NCI-H526 (cell line): ENCODE measurements around the gene SLC66A1.

ENCODE experiments used
- DNase-seq, 2 experiments: peaks; one replicate each; lab custom pipeline; 2025; lab: John Stamatoyannopoulos, UW

Gene SLC66A1

GRCh38 chr1:19343617-19344350 is 31.7 kb downstream of the SLC66A1 start:
- no peak for DNase-seq

GRCh38 chr1:19344372-19344810 is 32.3 kb downstream of the SLC66A1 start:
- peak in 1 of 2 experiments; percentile 44 for DNase-seq

GRCh38 chr1:19344831-19345230 is 32.7 kb downstream of the SLC66A1 start:
- DNase-seq: no peak

- DNase-seq: no peak
These were observed 33.3 kb downstream of the SLC66A1 start for GRCh38 chr1:19345391-19345790.

GRCh38 chr1:19346026-19346425 is 33.9 kb downstream of the SLC66A1 start:
- no peak for DNase-seq

GRCh38 chr1:19347533-19348172 is 35.5 kb downstream of the SLC66A1 start:
- DNase-seq: no peak

GRCh38 chr1:19348441-19349198 is 36.5 kb downstream of the SLC66A1 start:
- no peak for DNase-seq

- DNase-seq: no peak
These were observed 37.9 kb downstream of the SLC66A1 start for GRCh38 chr1:19349999-19350398.

- no peak for DNase-seq
These were observed 38.4 kb downstream of the SLC66A1 start for GRCh38 chr1:19350566-19350965.

GRCh38 chr1:19351873-19352272 is 39.7 kb downstream of the SLC66A1 start:
- no peak for DNase-seq

GRCh38 chr1:19352839-19353238 is 40.7 kb downstream of the SLC66A1 start:
- no peak for DNase-seq

- DNase-seq: no peak
These were observed 41.5 kb downstream of the SLC66A1 start for GRCh38 chr1:19353596-19353995.

GRCh38 chr1:19354531-19354981 is 42.4 kb downstream of the SLC66A1 start:
- no peak for DNase-seq

GRCh38 chr1:19356266-19356665 is 44.1 kb downstream of the SLC66A1 start:
- DNase-seq: no peak

- no peak for DNase-seq
These were observed 45.3 kb downstream of the SLC66A1 start for GRCh38 chr1:19357299-19357986.

GRCh38 chr1:19358710-19359109 is 46.6 kb downstream of the SLC66A1 start:
- DNase-seq: no peak

- DNase-seq: no peak
These were observed 47.2 kb downstream of the SLC66A1 start for GRCh38 chr1:19359357-19359756.

- no peak for DNase-seq
These were observed 47.9 kb downstream of the SLC66A1 start for GRCh38 chr1:19360016-19360415.

GRCh38 chr1:19360432-19360831 is 48.3 kb downstream of the SLC66A1 start:
- DNase-seq: no peak

- DNase-seq: no peak
These were observed 48.9 kb downstream of the SLC66A1 start for GRCh38 chr1:19360843-19361610.

GRCh38 chr1:19361611-19362147 is 49.6 kb downstream of the SLC66A1 start:
- DNase-seq: no peak
